ENCODE results near the gene KYAT1.

DNA sequence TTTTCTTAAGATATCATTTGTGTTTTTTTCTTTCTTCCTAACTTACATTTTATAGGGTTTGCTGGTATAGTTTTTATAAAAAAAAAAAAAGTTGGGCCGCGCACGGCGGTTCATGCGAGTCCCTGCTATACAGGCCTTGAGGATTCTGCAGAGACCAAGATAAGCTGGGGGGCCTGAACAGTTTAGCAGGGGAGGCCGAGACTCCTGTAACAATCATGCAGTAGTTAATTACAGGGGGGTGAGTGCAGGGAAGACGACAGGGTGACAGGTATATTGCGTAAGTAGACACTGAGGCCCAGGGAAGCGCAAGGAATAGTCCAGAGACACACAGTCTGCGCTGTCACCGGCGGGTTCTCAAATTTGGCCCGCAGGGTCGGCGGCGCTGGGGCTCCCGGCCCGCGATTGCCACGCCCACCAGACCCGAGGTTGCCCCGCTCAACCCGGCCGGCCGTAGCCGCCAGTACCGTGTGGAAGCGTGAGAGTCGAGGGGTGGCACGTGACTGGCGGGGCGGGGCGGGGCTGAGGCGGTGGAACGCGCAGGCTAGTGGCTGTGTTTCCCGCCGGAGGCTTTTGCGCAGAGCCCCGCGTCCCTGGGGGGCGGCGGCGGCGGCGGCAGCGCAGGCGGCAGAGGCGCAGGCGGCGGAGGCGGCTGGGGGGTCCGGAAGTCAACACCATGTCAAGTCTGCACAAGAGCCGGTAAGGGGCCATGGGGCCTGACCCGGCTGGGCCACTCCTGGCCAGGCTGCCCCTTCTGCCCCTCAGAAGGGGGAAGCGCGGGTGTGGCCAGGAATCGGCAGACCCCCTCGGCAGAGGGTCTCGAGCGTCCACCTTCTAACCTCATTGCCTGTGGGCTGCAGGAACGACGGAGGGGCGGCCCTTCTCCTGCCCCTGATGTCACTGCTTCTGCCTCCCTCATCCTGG is 94.8 kb downstream of the KYAT1 start, which contains the start of gene TBC1D13:
- TF ChIP-seq POLR2A (IDR thresholded peaks at IDR 0.05), result peak; percentile 76 to 77
- TF ChIP-seq, protein P1, sequence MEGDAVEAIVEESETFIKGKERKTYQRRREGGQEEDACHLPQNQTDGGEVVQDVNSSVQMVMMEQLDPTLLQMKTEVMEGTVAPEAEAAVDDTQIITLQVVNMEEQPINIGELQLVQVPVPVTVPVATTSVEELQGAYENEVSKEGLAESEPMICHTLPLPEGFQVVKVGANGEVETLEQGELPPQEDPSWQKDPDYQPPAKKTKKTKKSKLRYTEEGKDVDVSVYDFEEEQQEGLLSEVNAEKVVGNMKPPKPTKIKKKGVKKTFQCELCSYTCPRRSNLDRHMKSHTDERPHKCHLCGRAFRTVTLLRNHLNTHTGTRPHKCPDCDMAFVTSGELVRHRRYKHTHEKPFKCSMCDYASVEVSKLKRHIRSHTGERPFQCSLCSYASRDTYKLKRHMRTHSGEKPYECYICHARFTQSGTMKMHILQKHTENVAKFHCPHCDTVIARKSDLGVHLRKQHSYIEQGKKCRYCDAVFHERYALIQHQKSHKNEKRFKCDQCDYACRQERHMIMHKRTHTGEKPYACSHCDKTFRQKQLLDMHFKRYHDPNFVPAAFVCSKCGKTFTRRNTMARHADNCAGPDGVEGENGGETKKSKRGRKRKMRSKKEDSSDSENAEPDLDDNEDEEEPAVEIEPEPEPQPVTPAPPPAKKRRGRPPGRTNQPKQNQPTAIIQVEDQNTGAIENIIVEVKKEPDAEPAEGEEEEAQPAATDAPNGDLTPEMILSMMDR (IDR thresholded peaks at IDR 0.05 in 4 of 5, conservative IDR thresholded peaks at IDR 0.05 in 1 of 5), result no peak
